BE2C (cell line): ENCODE data around the gene DEFB118.

ENCODE experiments used
- DNase-seq: peaks from one replicate; pipeline ENCODE4 v3.0.0-alpha.2; 2020
- H3K27me3 ChIP-seq: fragments of 250-450 bp; sonication (Bioruptor Pico); 2 replicates; pipeline ENCODE4 v1.5.1; 2020; ENCODE audit warnings: mild to moderate bottlenecking
- H3K36me3 ChIP-seq: fragments of 250-450 bp; sonication (Bioruptor Pico); 2 replicates; pipeline ENCODE4 v1.5.1; 2020; ENCODE audit warnings: mild to moderate bottlenecking
- H3K4me1 ChIP-seq: fragments of 250-450 bp; sonication (Bioruptor Pico); 2 replicates; pipeline ENCODE4 v1.5.1; 2020
- H3K4me3 ChIP-seq: 2 replicates; pipeline ENCODE4 v1.5.1; 2011; ENCODE audit warnings: low read depth, low read length
- H3K9me3 ChIP-seq: fragments of 250-450 bp; sonication (Bioruptor Pico); 2 replicates; pipeline ENCODE4 v1.5.1; 2020
- CTCF ChIP-seq: IDR thresholded peaks from 2 replicates; pipeline ENCODE4 v1.5.1; 2012; ENCODE audit warnings: mild to moderate bottlenecking, low read depth, low read length

Gene DEFB118

GRCh38 chr20:31410011-31410410 lies 41.6 kb downstream of the DEFB118 start:
- Histone ChIP-seq H3K27me3 (no peaks in the 10 kb centered on the region), H3K9me3 (no peaks in the 10 kb centered on the region), H3K4me3 (no peak overlapping the region), H3K36me3 (no peaks in the 10 kb centered on the region), H3K4me1 (no peaks in the 10 kb centered on the region)
- DNase-seq, result no peak
- no peak for TF ChIP-seq CTCF

- H3K36me3 ChIP-seq, result no peaks in the 10 kb centered on the region
- no peaks in the 10 kb centered on the region for H3K9me3 ChIP-seq
- H3K4me1 ChIP-seq, result no peaks in the 10 kb centered on the region
- H3K27me3 ChIP-seq, result no peaks in the 10 kb centered on the region
- no peak for TF ChIP-seq CTCF
- DNase-seq, result no peak
- no peak overlapping the region for H3K4me3 ChIP-seq
Observed at GRCh38 chr20:31414381-31414780, 46.0 kb downstream of the DEFB118 start.

GRCh38 chr20:31415653-31416052 lies 47.3 kb downstream of the DEFB118 start:
- Histone ChIP-seq H3K4me1 (no peaks in the 10 kb centered on the region), H3K36me3 (no peaks in the 10 kb centered on the region), H3K4me3 (no peak overlapping the region), H3K27me3 (no peaks in the 10 kb centered on the region), H3K9me3 (no peaks in the 10 kb centered on the region)
- no peak for DNase-seq
- TF ChIP-seq CTCF, result no peak

GRCh38 chr20:31418307-31418706 lies 49.9 kb downstream of the DEFB118 start:
- Histone ChIP-seq H3K36me3 (no peaks in the 10 kb centered on the region), H3K4me1 (no peaks in the 10 kb centered on the region), H3K4me3 (no peak overlapping the region), H3K27me3 (no peaks in the 10 kb centered on the region), H3K9me3 (no peaks in the 10 kb centered on the region)
- DNase-seq, result no peak
- TF ChIP-seq CTCF, result no peak
